Stimulated activated naive B cell treated with anti-CD40 and anti-IgM and Interleukin-4, amounts not matched to agents 10 μg/mL and 1 μg/mL and 100 μg/mL, for 72 hours (primary cell): ENCODE results near the gene SIRPD.
A peak's percentile ranks its signal among the peaks of the same experiment; 100 is the strongest.
"Not testable (repeated sequence)": the region's sequence is repeated elsewhere in the genome, so short reads cannot be mapped to it uniquely, and the experiment has no call there.

ENCODE experiments used
- ATAC-seq, 2 donors: fragments of 150-1000 bp; cut with Tn5 transposase; replicated peaks; 2 replicates each; pipeline ENCODE4 v1.10.0; 2021; ENCODE audit warnings: moderate library complexity in 1 of 2
- DNase-seq: peaks from one replicate; pipeline ENCODE4 v3.0.0; 2021
- H3K27ac Mint-ChIP-seq: one replicate; pipeline ENCODE4 v1.8.0; 2022; ENCODE audit warnings: mild to moderate bottlenecking, mixed read lengths
- H3K27me3 Mint-ChIP-seq, 2 donors: one replicate each; pipeline ENCODE4 v1.8.0; 2022; ENCODE audit warnings: mixed read lengths in 2 of 2
- H3K36me3 Mint-ChIP-seq, 2 donors: one replicate each; pipeline ENCODE4 v1.8.0; 2022; ENCODE audit warnings: mixed read lengths in 2 of 2, mild to moderate bottlenecking in 1 of 2
- H3K4me1 Mint-ChIP-seq, 2 donors: one replicate each; pipeline ENCODE4 v1.8.0; 2022; ENCODE audit warnings: mixed read lengths in 2 of 2, mild to moderate bottlenecking in 1 of 2
- H3K4me3 Mint-ChIP-seq, 2 donors: one replicate each; pipeline ENCODE4 v1.8.0; 2022; ENCODE audit warnings: mild to moderate bottlenecking in 2 of 2, mixed read lengths in 2 of 2, moderate library complexity in 1 of 2
- H3K9me3 Mint-ChIP-seq, 2 donors: one replicate each; pipeline ENCODE4 v1.8.0; 2022; ENCODE audit warnings: mixed read lengths in 2 of 2, mild to moderate bottlenecking in 1 of 2

The SIRPD gene

DNA sequence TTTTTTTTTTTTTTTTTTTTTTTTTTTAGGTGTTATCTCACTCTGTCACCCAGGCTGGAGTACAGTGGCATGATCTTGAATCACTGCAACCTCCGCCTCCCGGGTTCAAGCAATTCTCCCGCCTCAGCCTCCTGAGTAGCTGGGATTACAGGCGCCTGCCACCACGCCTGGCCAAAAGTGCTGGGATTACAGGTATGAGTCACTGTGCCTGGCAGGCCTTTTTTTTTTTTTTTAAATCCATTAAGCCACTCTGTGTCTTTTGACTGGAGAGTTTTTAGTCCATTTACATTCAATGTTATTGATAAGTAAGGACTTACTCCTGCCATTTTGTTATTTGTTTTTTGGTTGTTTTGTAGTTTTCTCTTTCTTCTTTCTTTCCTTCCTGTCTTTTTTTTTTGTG, 60.1 kb downstream of the SIRPD start:
- not testable (repeated sequence) for H3K27ac Mint-ChIP-seq, H3K9me3 Mint-ChIP-seq, ATAC-seq, DNase-seq, H3K4me3 Mint-ChIP-seq, H3K36me3 Mint-ChIP-seq
- Mint-ChIP-seq H3K27me3 (peaks cover 19 to 35% of the 10 kb centered on the region in 2 donors), H3K4me1 (peaks cover 26 to 32% of the 10 kb centered on the region in 2 donors)

DNA sequence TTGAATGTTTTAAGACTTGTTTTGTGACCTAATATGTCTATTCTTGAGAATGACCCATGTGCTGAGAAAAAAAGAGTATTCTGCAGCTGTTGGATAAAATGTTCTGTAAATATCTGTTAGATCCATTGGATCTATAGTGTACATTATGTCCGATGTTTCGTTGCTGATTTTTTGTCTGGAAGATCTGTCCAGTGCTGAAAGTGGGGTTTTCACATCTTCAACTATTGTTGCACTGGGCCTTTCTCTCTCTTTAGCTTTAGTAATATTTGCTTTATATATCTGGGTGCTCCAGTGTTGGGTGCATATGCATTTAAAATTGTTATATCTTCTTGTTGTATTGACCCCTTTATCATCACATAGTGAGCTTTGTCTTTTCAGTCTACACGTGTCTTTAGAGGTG, 60.6 kb downstream of the SIRPD start:
- no peak overlapping the region for H3K27ac Mint-ChIP-seq
- H3K4me1 Mint-ChIP-seq, result peaks cover 30 to 36% of the 10 kb centered on the region in 2 donors
- peaks cover 0 to 4% of the 10 kb centered on the region in 2 donors for H3K9me3 Mint-ChIP-seq
- peaks cover 19 to 31% of the 10 kb centered on the region in 2 donors for H3K27me3 Mint-ChIP-seq
- DNase-seq (no peak), ATAC-seq (no peak)
- no peak overlapping the region for H3K4me3 Mint-ChIP-seq
- no peaks in the 10 kb centered on the region for H3K36me3 Mint-ChIP-seq

GRCh38 chr20:1494436-1494835, 63.1 kb downstream of the SIRPD start:
- no peak overlapping the region for H3K4me3 Mint-ChIP-seq
- H3K27me3 Mint-ChIP-seq, result peaks cover 6 to 12% of the 10 kb centered on the region in 2 donors
- H3K27ac Mint-ChIP-seq, result no peak overlapping the region
- ATAC-seq (peak in 1 of 2 donors; percentile 37), DNase-seq (no peak)
- peaks cover 42 to 49% of the 10 kb centered on the region in 2 donors for H3K4me1 Mint-ChIP-seq
- H3K9me3 Mint-ChIP-seq, result peaks cover 0 to 4% of the 10 kb centered on the region in 2 donors
- no peaks in the 10 kb centered on the region for H3K36me3 Mint-ChIP-seq

DNA sequence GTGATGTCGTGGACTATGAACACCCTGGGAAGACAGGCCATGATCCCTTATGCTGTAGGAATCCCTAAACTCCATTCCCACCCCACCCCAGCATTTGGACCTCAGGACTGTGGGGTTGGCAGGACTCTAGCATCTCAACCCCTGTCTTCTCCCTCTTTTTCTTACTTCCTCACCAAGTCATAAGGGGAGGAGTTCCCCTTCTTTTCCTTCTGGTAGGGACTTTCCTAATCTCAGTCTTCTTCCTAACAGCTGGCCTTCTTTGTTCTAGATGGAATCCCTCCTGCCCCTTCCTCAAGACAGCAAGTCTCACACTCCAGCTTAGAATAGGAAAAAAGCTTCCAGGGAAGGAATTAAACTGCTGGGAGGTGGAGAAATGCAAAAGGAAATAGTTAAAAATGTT, 64.0 kb downstream of the SIRPD start:
- H3K9me3 Mint-ChIP-seq, result peaks cover 0 to 4% of the 10 kb centered on the region in 2 donors
- no peaks in the 10 kb centered on the region for H3K36me3 Mint-ChIP-seq
- H3K27ac Mint-ChIP-seq, result no peak overlapping the region
- H3K27me3 Mint-ChIP-seq, result peaks cover 1 to 15% of the 10 kb centered on the region in 2 donors
- no peak overlapping the region for H3K4me3 Mint-ChIP-seq
- peaks cover 42 to 49% of the 10 kb centered on the region in 2 donors for H3K4me1 Mint-ChIP-seq
- DNase-seq (no peak), ATAC-seq (no peak)

- H3K9me3 Mint-ChIP-seq, result peaks cover 0 to 3% of the 10 kb centered on the region in 2 donors
- no peaks in the 10 kb centered on the region for H3K36me3 Mint-ChIP-seq
- DNase-seq (no peak), ATAC-seq (peak; percentile 84 to 89)
- H3K27me3 Mint-ChIP-seq, result peaks cover 4 to 9% of the 10 kb centered on the region in 2 donors
- peak overlapping the region; percentile 9 for H3K27ac Mint-ChIP-seq
- peak overlapping the region in 1 of 2 donors; percentile 35 for H3K4me3 Mint-ChIP-seq
- peaks cover 42 to 49% of the 10 kb centered on the region in 2 donors for H3K4me1 Mint-ChIP-seq
Measured at GRCh38 chr20:1491860-1492642, 65.5 kb downstream of the SIRPD start.

DNA sequence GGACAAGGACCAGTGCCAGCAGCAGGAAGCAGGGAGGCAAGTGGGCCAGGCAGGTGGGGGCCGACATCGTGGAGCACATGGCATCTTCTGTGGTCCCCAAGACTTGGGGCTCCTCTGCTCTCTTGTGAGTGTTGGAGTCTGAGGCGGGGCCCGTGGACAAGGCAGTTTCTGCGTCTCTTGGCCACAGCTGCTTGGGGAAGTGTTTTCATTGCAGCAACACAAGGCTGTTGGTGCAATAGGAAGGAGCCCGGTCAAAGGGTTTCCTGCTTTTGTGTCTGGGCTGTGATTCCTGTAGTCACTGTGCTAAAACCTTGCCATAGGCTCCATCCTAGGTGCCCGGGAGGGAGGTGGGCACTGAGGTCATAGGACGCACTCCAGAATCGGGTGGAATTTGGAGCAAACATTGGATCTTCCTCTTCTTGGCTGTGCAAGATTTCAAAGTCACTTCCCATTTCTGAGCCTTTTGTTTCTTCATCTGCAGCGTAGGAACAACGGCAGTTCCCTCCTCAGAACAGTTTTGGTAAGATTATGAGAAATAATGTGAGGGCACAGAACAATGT, 66.1 kb downstream of the SIRPD start, which contains the start of gene SIRPB2:
SIRPB2 (minus strand) TSS at position 140 of the 560 bp plus-strand sequence; CDS start at position 79, 61 bp downstream.
- H3K36me3 Mint-ChIP-seq, result no peaks in the 10 kb centered on the region
- peaks cover 42 to 49% of the 10 kb centered on the region in 2 donors for H3K4me1 Mint-ChIP-seq
- H3K27me3 Mint-ChIP-seq, result peaks cover 4 to 9% of the 10 kb centered on the region in 2 donors
- H3K9me3 Mint-ChIP-seq, result peaks cover 0 to 3% of the 10 kb centered on the region in 2 donors
- DNase-seq (no peak), ATAC-seq (no peak)
- H3K4me3 Mint-ChIP-seq, result peak within 1 kb of the TSS in 1 of 2 donors; percentile 35
- H3K27ac Mint-ChIP-seq, result peak within 1 kb of the TSS; percentile 31

GRCh38 chr20:1490643-1491195, 66.8 kb downstream of the SIRPD start:
- Mint-ChIP-seq H3K27ac (peak overlapping the region; percentile 31), H3K9me3 (peaks cover 0 to 3% of the 10 kb centered on the region in 2 donors), H3K4me3 (no peak overlapping the region), H3K27me3 (peaks cover 4 to 10% of the 10 kb centered on the region in 2 donors), H3K4me1 (peaks cover 42 to 44% of the 10 kb centered on the region in 2 donors), H3K36me3 (no peaks in the 10 kb centered on the region)
- ATAC-seq, result no peak
- DNase-seq, result no peak

DNA sequence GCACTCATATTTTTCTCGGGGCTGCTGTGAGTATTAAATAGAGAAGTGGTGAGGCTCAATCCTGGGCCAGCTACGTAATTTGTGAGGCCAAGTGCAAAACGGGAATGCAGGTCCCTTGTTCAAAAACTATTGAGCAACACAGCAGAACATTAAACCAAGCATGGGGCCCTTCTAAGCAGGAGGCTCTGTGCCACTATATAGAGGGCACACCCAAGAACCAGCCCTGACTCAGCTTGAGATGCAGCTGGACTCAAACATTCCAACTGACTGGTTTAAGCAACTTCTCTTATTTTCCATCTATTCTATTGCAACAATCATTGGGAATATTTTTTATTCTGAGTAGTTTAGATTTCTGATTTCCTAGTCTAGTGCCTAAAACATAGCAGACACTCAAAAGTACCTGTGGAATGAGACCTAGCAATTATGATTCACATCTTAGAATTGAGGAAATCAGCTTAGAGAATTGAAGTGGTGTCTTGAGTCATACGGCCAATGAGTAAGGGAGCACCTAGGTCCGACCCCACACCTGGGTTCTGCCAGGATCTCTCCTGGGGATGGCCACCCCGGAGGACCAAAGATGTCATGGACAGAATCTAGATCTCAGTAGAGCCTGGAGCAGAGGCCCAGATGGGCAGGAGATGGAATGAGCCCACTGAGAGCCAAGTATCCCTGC, 67.6 kb downstream of the SIRPD start:
- ATAC-seq (no peak), DNase-seq (no peak)
- Mint-ChIP-seq H3K36me3 (no peaks in the 10 kb centered on the region), H3K27ac (no peak overlapping the region), H3K4me1 (peaks cover 38 to 40% of the 10 kb centered on the region in 2 donors), H3K9me3 (peaks cover 0 to 3% of the 10 kb centered on the region in 2 donors), H3K27me3 (peaks cover 5 to 18% of the 10 kb centered on the region in 2 donors), H3K4me3 (no peak overlapping the region)

DNA sequence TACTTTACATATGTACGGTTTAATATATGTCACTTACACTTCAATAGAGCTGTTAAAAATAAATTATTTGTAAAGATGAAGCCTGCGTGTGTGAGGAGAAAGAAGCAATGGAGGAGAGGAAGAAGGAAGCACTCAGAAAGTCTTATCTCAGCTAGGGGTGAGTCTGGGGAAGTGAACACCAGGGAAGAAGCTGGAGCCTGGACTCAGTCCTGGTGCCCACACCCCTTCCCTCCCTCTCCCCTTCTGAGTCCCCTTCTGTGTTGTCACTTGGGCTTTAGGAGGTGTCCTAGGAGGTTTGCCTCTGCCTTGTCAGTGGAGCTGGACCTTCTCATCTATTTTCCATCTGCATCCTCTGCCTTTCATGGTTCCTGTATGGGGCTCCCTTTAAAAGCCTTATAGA, 68.2 kb downstream of the SIRPD start:
- ATAC-seq (no peak), DNase-seq (no peak)
- Mint-ChIP-seq H3K4me3 (no peak overlapping the region), H3K27ac (no peak overlapping the region), H3K36me3 (no peaks in the 10 kb centered on the region), H3K27me3 (peaks cover 8 to 24% of the 10 kb centered on the region in 2 donors), H3K9me3 (peaks cover 0 to 3% of the 10 kb centered on the region in 2 donors), H3K4me1 (peaks cover 33 to 35% of the 10 kb centered on the region in 2 donors)

DNA sequence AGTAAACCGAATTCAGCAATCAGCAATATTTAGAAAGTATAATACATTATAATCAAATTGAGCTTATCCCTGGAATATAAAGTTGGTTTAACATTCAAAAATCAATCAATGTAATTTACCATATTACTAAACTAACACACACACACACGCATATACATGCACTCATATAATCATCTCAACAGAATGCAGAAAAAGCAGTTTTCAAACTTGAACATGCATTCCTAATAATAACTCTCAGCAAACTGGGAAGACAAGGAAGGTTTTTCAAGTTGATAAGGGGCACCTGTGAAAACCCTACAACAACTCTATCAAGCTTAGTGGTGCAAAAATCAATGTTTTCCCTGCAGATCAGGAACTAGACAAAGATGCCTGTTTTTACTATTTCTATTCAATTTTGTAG, 70.9 kb downstream of the SIRPD start:
- peaks cover 19 to 47% of the 10 kb centered on the region in 2 donors for H3K27me3 Mint-ChIP-seq
- no peaks in the 10 kb centered on the region for H3K36me3 Mint-ChIP-seq
- H3K27ac Mint-ChIP-seq, result no peak overlapping the region
- DNase-seq (no peak), ATAC-seq (no peak)
- no peaks in the 10 kb centered on the region for H3K9me3 Mint-ChIP-seq
- peaks cover 8 to 9% of the 10 kb centered on the region in 2 donors for H3K4me1 Mint-ChIP-seq
- H3K4me3 Mint-ChIP-seq, result no peak overlapping the region

DNA sequence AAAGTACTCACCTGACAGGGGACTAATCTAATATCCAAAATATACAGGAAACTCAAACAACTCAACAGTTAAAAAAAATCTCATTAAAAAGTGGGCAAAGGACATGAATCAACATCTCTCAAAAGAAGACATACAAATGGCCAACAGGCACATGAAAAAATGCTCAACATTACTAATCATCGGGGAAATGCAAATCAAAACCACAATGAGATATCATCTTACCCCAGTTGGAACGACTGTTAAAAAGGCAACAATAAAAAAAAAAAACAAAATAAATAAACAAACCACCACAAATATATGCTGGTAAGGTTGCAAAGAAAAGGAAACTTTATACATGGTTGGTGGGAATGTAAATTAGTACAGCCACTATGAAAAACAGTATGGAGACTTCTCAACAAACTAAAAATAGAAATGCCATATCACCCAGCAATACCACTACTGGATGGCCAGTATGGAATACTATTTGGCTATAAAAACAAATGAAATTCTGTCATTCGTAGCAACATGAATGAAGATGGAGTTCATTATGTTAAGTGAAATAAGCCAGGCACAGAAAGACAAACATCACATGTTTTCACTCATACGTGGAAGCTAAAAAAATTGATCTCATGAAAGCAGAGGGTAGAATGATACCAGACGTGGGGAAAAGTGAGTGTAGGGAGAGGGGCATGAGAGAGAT, 72.9 kb downstream of the SIRPD start:
- Mint-ChIP-seq H3K27me3 (peaks cover 27 to 57% of the 10 kb centered on the region in 2 donors), H3K36me3 (no peaks in the 10 kb centered on the region), H3K27ac (no peak overlapping the region), H3K4me1 (no peaks in the 10 kb centered on the region), H3K9me3 (no peaks in the 10 kb centered on the region), H3K4me3 (no peak overlapping the region)
- ATAC-seq (no peak), DNase-seq (no peak)
